ENCODE measurements around the gene SPIN1. TPM values are rescaled to one million over a fixed set of nuclear protein-coding genes. Genes with fewer than 3 reads are reported as not detected.

SPIN1 gene
- total RNA-seq, 4 donors from 2014 or later: 23.5 to 56.5 (median 38.4) TPM

- intact Hi-C loops (cut with DNase I): no loop called here
- H3K27ac ChIP-seq: no peak overlapping the region
- DNase-seq: no peak
These were observed 49.2 kb downstream of the SPIN1 start for GRCh38 chr9:88437210-88438146.

GRCh38 chr9:88438811-88439210 lies 50.6 kb downstream of the SPIN1 start:
- Histone ChIP-seq H3K27ac (no peak overlapping the region), H3K4me3 (no peak overlapping the region), H3K4me1 (no peaks in the 10 kb centered on the region), H3K36me3 (peaks cover 0 to 50% (median 0%) of the 10 kb centered on the region in 3 donors), H3K9me3 (no peaks in the 10 kb centered on the region), H3K27me3 (no peaks in the 10 kb centered on the region)
- no peak for TF ChIP-seq POLR2A (IDR thresholded peaks at IDR 0.05)
- TF ChIP-seq CTCF (IDR thresholded peaks at IDR 0.05): no peak
- no peak for DNase-seq
- intact Hi-C loops (cut with DNase I): no loop called here
- WGBS, 2 donors: 82 to 83% methylated on average over 3 of the region's 3 CpGs

More at GRCh38 chr9:88437210-88438146, 49.2 kb downstream of the SPIN1 start:
- Histone ChIP-seq H3K9me3 (no peaks in the 10 kb centered on the region), H3K27me3 (no peaks in the 10 kb centered on the region), H3K4me1 (no peaks in the 10 kb centered on the region), H3K36me3 (peaks cover 0 to 63% (median 0%) of the 10 kb centered on the region in 3 donors), H3K4me3 (no peak overlapping the region)
- no peak for TF ChIP-seq CTCF (IDR thresholded peaks at IDR 0.05)
- TF ChIP-seq POLR2A (IDR thresholded peaks at IDR 0.05): no peak
- 95 to 96% methylated on average over 11 to 13 of the region's 13 CpGs for WGBS, 2 donors

- WGBS, 2 donors: 92 to 96% methylated on average over 14 to 15 of the region's 15 CpGs
- Histone ChIP-seq H3K9me3 (no peaks in the 10 kb centered on the region), H3K36me3 (peaks cover 0 to 27% (median 0%) of the 10 kb centered on the region in 3 donors), H3K4me1 (no peaks in the 10 kb centered on the region), H3K27ac (no peak overlapping the region), H3K4me3 (no peak overlapping the region), H3K27me3 (no peaks in the 10 kb centered on the region)
- no peak for DNase-seq
- intact Hi-C loops (cut with DNase I): no loop called here
- TF ChIP-seq CTCF (IDR thresholded peaks at IDR 0.05): no peak
- TF ChIP-seq POLR2A (IDR thresholded peaks at IDR 0.05): no peak
These were observed 53.2 kb downstream of the SPIN1 start for GRCh38 chr9:88441301-88442007.

- WGBS, 2 donors: 85 to 86% methylated on average over 7 of the region's 7 CpGs
- DNase-seq: no peak
- Histone ChIP-seq H3K27me3 (no peaks in the 10 kb centered on the region), H3K27ac (no peak overlapping the region), H3K36me3 (peaks cover 0 to 18% (median 0%) of the 10 kb centered on the region in 3 donors), H3K9me3 (no peaks in the 10 kb centered on the region), H3K4me1 (no peaks in the 10 kb centered on the region), H3K4me3 (no peak overlapping the region)
- TF ChIP-seq POLR2A (IDR thresholded peaks at IDR 0.05) (no peak), CTCF (IDR thresholded peaks at IDR 0.05) (no peak)
- intact Hi-C loops (cut with DNase I): no loop called here
These were observed 55.4 kb downstream of the SPIN1 start for GRCh38 chr9:88443480-88444113.
